AG09309 (cell line): ENCODE results near the gene ACD.

Source experiments
- DNase-seq: peaks from one replicate; pipeline ENCODE4 v3.0.0-alpha.2; 2010; ENCODE audit warnings: low read depth
- H3K4me3 ChIP-seq: 2 replicates; pipeline ENCODE4 v1.5.1; 2011; ENCODE audit warnings: mild to moderate bottlenecking, low read depth, low read length, moderate library complexity; ENCODE audit not compliant: control insufficient read depth
- CTCF ChIP-seq: IDR thresholded peaks from 2 replicates; pipeline ENCODE4 v1.5.1; 2011; ENCODE audit warnings: mild to moderate bottlenecking, low read depth, low read length, inconsistent platforms; ENCODE audit not compliant: insufficient read depth, control insufficient read depth; ENCODE audit errors: missing control alignments

The ACD gene

GRCh38 chr16:67648764-67649407 lies 11.2 kb downstream of the ACD start:
- no peak for DNase-seq
- no peak for TF ChIP-seq CTCF
- H3K4me3 ChIP-seq, result no peak overlapping the region

- DNase-seq, result no peak
- no peak overlapping the region for H3K4me3 ChIP-seq
- TF ChIP-seq CTCF, result no peak
Measured at GRCh38 chr16:67648088-67648763, 11.8 kb downstream of the ACD start.

- DNase-seq, result no peak
- TF ChIP-seq CTCF, result no peak
- H3K4me3 ChIP-seq, result no peak overlapping the region
Measured at GRCh38 chr16:67647681-67648080, 12.4 kb downstream of the ACD start.

GRCh38 chr16:67647111-67647651 lies 12.9 kb downstream of the ACD start:
- no peak overlapping the region for H3K4me3 ChIP-seq
- no peak for DNase-seq
- no peak for TF ChIP-seq CTCF

- TF ChIP-seq CTCF, result no peak
- H3K4me3 ChIP-seq, result no peak overlapping the region
- no peak for DNase-seq
Measured at GRCh38 chr16:67645397-67646121, 14.5 kb downstream of the ACD start.

- no peak for TF ChIP-seq CTCF
- no peak overlapping the region for H3K4me3 ChIP-seq
- no peak for DNase-seq
Measured at GRCh38 chr16:67644038-67644437, 16.0 kb downstream of the ACD start.
